GM18861 (cell line): ENCODE results near the gene DENND4A.
"Not testable (repeated sequence)": the region's sequence is repeated elsewhere in the genome, so short reads cannot be mapped to it uniquely, and the experiment has no call there.

ENCODE experiments used
- ATAC-seq: cut with Tn5 transposase; IDR thresholded peaks from one replicate; pipeline ENCODE4 v1.9.1; 2021; ENCODE audit not compliant: unreplicated experiment

The DENND4A gene

GRCh38 chr15:65761210-65761926 lies 30.7 kb downstream of the DENND4A start:
- no peak for ATAC-seq

- ATAC-seq, result no peak
Observed at GRCh38 chr15:65759441-65759840, 32.7 kb downstream of the DENND4A start.

GRCh38 chr15:65758242-65758641 lies 33.9 kb downstream of the DENND4A start:
- no peak for ATAC-seq

- no peak for ATAC-seq
Observed at GRCh38 chr15:65757256-65757655, 34.8 kb downstream of the DENND4A start.

- ATAC-seq, result no peak
Observed at GRCh38 chr15:65752151-65752700, 39.9 kb downstream of the DENND4A start.

GRCh38 chr15:65751431-65751830 lies 40.7 kb downstream of the DENND4A start:
- ATAC-seq, result no peak

GRCh38 chr15:65747265-65747664 lies 44.8 kb downstream of the DENND4A start:
- no peak for ATAC-seq

- no peak for ATAC-seq
Observed at GRCh38 chr15:65743637-65744252, 48.3 kb downstream of the DENND4A start.

- ATAC-seq, result no peak
Observed at GRCh38 chr15:65740148-65740547, 51.9 kb downstream of the DENND4A start.

- ATAC-seq, result no peak
Observed at GRCh38 chr15:65738649-65739048, 53.4 kb downstream of the DENND4A start.

- ATAC-seq, result not testable (repeated sequence)
Observed at GRCh38 chr15:65733599-65733998, 58.5 kb downstream of the DENND4A start.

- ATAC-seq, result no peak
Observed at GRCh38 chr15:65732698-65733097, 59.4 kb downstream of the DENND4A start.

- ATAC-seq, result no peak
Observed at GRCh38 chr15:65731926-65732325, 60.2 kb downstream of the DENND4A start.

- no peak for ATAC-seq
Observed at GRCh38 chr15:65730549-65731172, 61.4 kb downstream of the DENND4A start.

GRCh38 chr15:65724464-65725215 lies 67.5 kb downstream of the DENND4A start:
- no peak for ATAC-seq

- no peak for ATAC-seq
Observed at GRCh38 chr15:65723876-65724275, 68.2 kb downstream of the DENND4A start.

- no peak for ATAC-seq
Observed at GRCh38 chr15:65722191-65722590, 69.9 kb downstream of the DENND4A start.

GRCh38 chr15:65712415-65712814 lies 79.7 kb downstream of the DENND4A start:
- no peak for ATAC-seq

GRCh38 chr15:65695081-65695480 lies 97.0 kb downstream of the DENND4A start:
- ATAC-seq, result no peak

- no peak for ATAC-seq
Observed at GRCh38 chr15:65690778-65691177, 101.3 kb downstream of the DENND4A start.

- no peak for ATAC-seq
Observed at GRCh38 chr15:65690173-65690572, 101.9 kb downstream of the DENND4A start.
